HCT116 (cell line): ENCODE results near the gene WWTR1. TPM values are rescaled to one million over a fixed set of nuclear protein-coding genes. Genes with fewer than 3 reads are reported as not detected.

Experiments
- ATAC-seq: fragments of 200-7000 bp; cut with Tn5 transposase; 2 replicates; pipeline ENCODE4 v1.9.1; 2020; ENCODE audit warnings: mild to moderate bottlenecking, moderate library complexity
- BruUV-seq: library from RNA; stranded (reverse); fragments of 400-500 nt; replicated peaks from 2 replicates; lab custom pipeline; 2021; lab: Mats Ljungman, UMichigan
- CTCF ChIA-PET: fragments of 300-600 bp; sonication (Branson Sonifier 250); formaldehyde crosslinking; loops from one replicate; lab custom pipeline; 2021; ENCODE audit warnings: antibody characterized with exemption; lab: Charles Lee
- POLR2A ChIA-PET: fragments of 300-600, 350-600 bp; sonication (Branson Sonifier 250); formaldehyde crosslinking; loops from one replicate; lab custom pipeline; 2021; ENCODE audit warnings: antibody characterized with exemption; lab: Charles Lee
- RAD21 ChIA-PET, 2 experiments: fragments of 300-600 bp; sonication (Branson Sonifier 250); formaldehyde crosslinking; loops; one replicate each; lab custom pipeline; 2023; ENCODE audit warnings: low total read pairs in 2 of 2; ENCODE audit not compliant: uncharacterized antibody in 2 of 2, unreplicated experiment in 2 of 2, low non-redundant PET in 1 of 2; lab: Charles Lee
- DNase-seq: peaks from one replicate; pipeline ENCODE4 v3.0.0-alpha.2; 2010; ENCODE audit warnings: low read depth, low spot score
- H2AFZ ChIP-seq: fragments of 200-600 bp; shearing (Covaris generic), sonication (generic); 2 replicates; pipeline ENCODE4 v1.6.1; 2017; ENCODE audit warnings: low read depth, mixed run types, mixed read lengths, antibody characterized with exemption, low read length; ENCODE audit not compliant: poor library complexity, severe bottlenecking
- H3K27ac ChIP-seq: 2 replicates; pipeline ENCODE4 v1.5.1; 2012; ENCODE audit warnings: low read depth, low read length
- H3K27me3 ChIP-seq: fragments of 200-600 bp; sonication (generic); 2 replicates; pipeline ENCODE4 v1.6.1; 2016; ENCODE audit warnings: mixed run types, low read length, mixed read lengths; ENCODE audit not compliant: insufficient read depth
- H3K36me3 ChIP-seq, 2 experiments: fragments of 200-500 bp in 1 of 2; fragments of 200-600 bp in 1 of 2; sonication (Bioruptor generic) in 1 of 2; sonication (generic) in 1 of 2; 2 replicates each; pipeline versions ENCODE4 v1.5.1 to v1.6.1; 2014 to 2016; ENCODE audit warnings: low read length in 2 of 2, inconsistent platforms in 1 of 2, mixed read lengths in 1 of 2, mixed run types in 1 of 2; ENCODE audit not compliant: insufficient read depth in 2 of 2, control insufficient read depth in 1 of 2
- H3K4me1 ChIP-seq, 2 experiments: fragments of 200-600 bp in 1 of 2; sonication (generic) in 1 of 2; 2 replicates each; pipeline versions ENCODE4 v1.5.1 to v1.6.1; 2012 to 2017; ENCODE audit warnings: low read length in 2 of 2, inconsistent platforms in 1 of 2, mild to moderate bottlenecking in 1 of 2, mixed read lengths in 1 of 2, mixed run types in 1 of 2, moderate library complexity in 1 of 2; ENCODE audit not compliant: insufficient read depth in 2 of 2, control insufficient read depth in 1 of 2
- H3K4me2 ChIP-seq: fragments of 200-600 bp; sonication (generic); 2 replicates; pipeline ENCODE4 v1.6.1; 2017; ENCODE audit warnings: mixed run types, low read length, mixed read lengths
- H3K4me3 ChIP-seq, 2 experiments: fragments of 200-600 bp in 1 of 2; sonication (generic) in 1 of 2; replicated peaks in 1 of 2; 2 replicates each; pipeline ENCODE4 v1.5.1; 2011 to 2016; ENCODE audit warnings: low read length in 2 of 2, control low read depth in 1 of 2, low read depth in 1 of 2, mild to moderate bottlenecking in 1 of 2, mixed read lengths in 1 of 2, mixed run types in 1 of 2
- H3K79me2 ChIP-seq: fragments of 200-600 bp; sonication (generic); 2 replicates; pipeline ENCODE4 v1.6.1; 2017; ENCODE audit warnings: mild to moderate bottlenecking, mixed run types, low read length, moderate library complexity, mixed read lengths; ENCODE audit not compliant: insufficient read depth
- H3K9ac ChIP-seq: fragments of 200-600 bp; sonication (generic); 2 replicates; pipeline ENCODE4 v1.6.1; 2016; ENCODE audit warnings: low read length, mixed read lengths
- H3K9me2 ChIP-seq: fragments of 200-600 bp; sonication (generic), shearing (Covaris generic); 2 replicates; pipeline ENCODE4 v1.6.1; 2017; ENCODE audit warnings: mixed run types, mild to moderate bottlenecking, moderate library complexity; ENCODE audit not compliant: insufficient read depth
- H3K9me3 ChIP-seq, 2 experiments: fragments of 200-500 bp in 1 of 2; fragments of 200-600 bp in 1 of 2; sonication (Bioruptor generic) in 1 of 2; sonication (generic) in 1 of 2; 2 replicates each; pipeline ENCODE4 v1.6.1; 2014 to 2017; ENCODE audit warnings: low read length in 2 of 2, mixed read lengths in 2 of 2, inconsistent platforms in 1 of 2, low read depth in 1 of 2, mild to moderate bottlenecking in 1 of 2, mixed run types in 1 of 2, moderate library complexity in 1 of 2; ENCODE audit not compliant: control insufficient read depth in 1 of 2, insufficient read depth in 1 of 2
- H4K20me1 ChIP-seq: fragments of 200-600 bp; sonication (generic), shearing (Covaris generic); 2 replicates; pipeline ENCODE4 v1.6.1; 2017; ENCODE audit warnings: mixed run types, mild to moderate bottlenecking, moderate library complexity; ENCODE audit not compliant: insufficient read depth
- ATF3 ChIP-seq: IDR thresholded peaks from 2 replicates; pipeline ENCODE4 v1.6.1; 2012
- CBX3 ChIP-seq: IDR thresholded peaks from 2 replicates; pipeline ENCODE4 v1.6.1; 2012; ENCODE audit warnings: low read depth
- CEBPB ChIP-seq: IDR thresholded peaks from 2 replicates; pipeline ENCODE4 v1.6.1; 2012; ENCODE audit warnings: low read depth
- CTCF ChIP-seq, 3 experiments: fragments of 200-600 bp in 1 of 3; sonication (generic) in 1 of 3; IDR thresholded peaks in 2 of 3; conservative IDR thresholded peaks in 1 of 3; 2 replicates each; pipeline ENCODE4 v1.5.1; 2012 to 2017; ENCODE audit warnings: low read depth in 2 of 3, low read length in 2 of 3, antibody characterized with exemption in 1 of 3, borderline replicate concordance in 1 of 3, control low read depth in 1 of 3, mild to moderate bottlenecking in 1 of 3, mixed read lengths in 1 of 3, mixed run types in 1 of 3, moderate library complexity in 1 of 3; ENCODE audit not compliant: insufficient read depth in 1 of 3
- EGR1 ChIP-seq: IDR thresholded peaks from 2 replicates; pipeline ENCODE4 v1.6.1; 2012; ENCODE audit warnings: low read depth
- EZH2 ChIP-seq: fragments of 200-600 bp; sonication (generic); IDR thresholded peaks from 2 replicates; pipeline ENCODE4 v1.6.1; 2017; ENCODE audit warnings: antibody characterized with exemption, mixed run types
- EZH2phosphoT487 ChIP-seq: fragments of 200-600 bp; IDR thresholded peaks from 2 replicates; pipeline ENCODE4 v1.6.1; 2018; ENCODE audit warnings: antibody characterized with exemption, borderline replicate concordance
- FOSL1 ChIP-seq: IDR thresholded peaks from 2 replicates; pipeline ENCODE4 v1.6.1; 2012; ENCODE audit warnings: low read depth
- JUND ChIP-seq: IDR thresholded peaks from 2 replicates; pipeline ENCODE4 v1.6.1; 2012
- MAX ChIP-seq: IDR thresholded peaks from 2 replicates; pipeline ENCODE4 v1.6.1; 2012
- SIN3A ChIP-seq: IDR thresholded peaks from 2 replicates; pipeline ENCODE4 v1.6.1; 2012; ENCODE audit warnings: low read depth
- SRF ChIP-seq: IDR thresholded peaks from 2 replicates; pipeline ENCODE4 v1.6.1; 2012; ENCODE audit warnings: low read depth
- TCF7L2 ChIP-seq: IDR thresholded peaks from 2 replicates; pipeline ENCODE4 v1.7.0; 2011; ENCODE audit warnings: borderline replicate concordance, inconsistent platforms; ENCODE audit not compliant: insufficient read depth, insufficient read length; ENCODE audit errors: extremely low read depth
- YY1 ChIP-seq: IDR thresholded peaks from 2 replicates; pipeline ENCODE4 v1.6.1; 2011; ENCODE audit warnings: low read length, low read depth, moderate library complexity, mild to moderate bottlenecking; ENCODE audit not compliant: insufficient replicate concordance; ENCODE audit errors: extremely low read depth
- ZBTB33 ChIP-seq: IDR thresholded peaks from 2 replicates; pipeline ENCODE4 v1.6.1; 2011; ENCODE audit warnings: mild to moderate bottlenecking, low read length, moderate library complexity; ENCODE audit not compliant: insufficient replicate concordance; ENCODE audit errors: extremely low read depth
- ZNF274 ChIP-seq: fragments of 200-500 bp; sonication (Bioruptor generic); IDR thresholded peaks from 2 replicates; pipeline ENCODE4 v1.6.1; 2014; ENCODE audit warnings: mild to moderate bottlenecking, low read depth, low read length, inconsistent platforms
- intact Hi-C: fragments of 100-400 bp; cut with micrococcal nuclease; formaldehyde crosslinking; loops from 2 replicates; pipeline ENCODE4 v1.10.0; 2022
- total RNA-seq: library from RNA; stranded (reverse); gene quantifications from one replicate; pipeline ENCODE4 v1.2.1, GENCODE V29; 2021; ENCODE audit not compliant: unreplicated experiment

WWTR1 gene
- total RNA-seq, 1 experiment from 2014 or later = 46.9 TPM

DNA sequence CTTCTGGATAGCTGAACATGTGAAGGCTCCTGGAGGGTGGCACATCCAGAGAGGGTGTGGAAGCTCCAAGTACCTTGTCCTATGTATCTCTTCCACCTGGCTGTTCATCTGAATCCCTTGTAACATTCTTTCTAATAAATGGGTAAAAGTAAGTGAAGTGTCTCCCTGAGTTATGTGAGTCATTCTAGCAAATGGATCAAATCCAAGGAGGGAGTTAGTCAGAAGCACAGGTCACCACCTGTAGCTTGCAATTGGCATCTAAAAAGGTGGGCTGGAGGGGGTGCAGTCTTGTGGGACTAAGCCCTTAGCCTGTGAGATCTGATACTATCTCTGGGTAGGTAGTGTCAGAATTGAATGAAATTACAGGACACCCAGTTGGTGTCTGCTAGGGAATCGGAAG, 71.0 kb downstream of the WWTR1 start (continued):
- TF ChIP-seq CTCF (IDR thresholded peaks at IDR 0.05 in 2 of 3, conservative IDR thresholded peaks at IDR 0.05 in 1 of 3; ENCODE audit: borderline replicate concordance in 1 of 3, insufficient read depth in 1 of 3, low read depth in 2 of 3, low read length in 2 of 3) (no peak), ZBTB33 (no peak), SRF (peak; percentile 56; the same call in 1 of the 2 replicates), TCF7L2 (no peak), CEBPB (peak; percentile 76; the same call in 1 of the 2 replicates), EZH2phosphoT487 (no peak), JUND (peak; percentile 91), SIN3A (0 out of 2 replicates have a peak, but pooled peaks have one; percentile 63), MAX (peak; percentile 70), EGR1 (0 out of 2 replicates have a peak, but pooled peaks have one; percentile 50), ZNF274 (no peak)

GRCh38 chr3:149585401-149585726, 72.5 kb downstream of the WWTR1 start:
- H3K36me3 ChIP-seq = no peaks in the 10 kb centered on the region
- no peak overlapping the region for H2AFZ ChIP-seq
- no peak overlapping the region for H3K9ac ChIP-seq
- no peaks in the 10 kb centered on the region for H3K9me2 ChIP-seq
- ChIA-PET RAD21 (no interaction called here), POLR2A (no interaction called here), CTCF (no interaction called here)
- intact Hi-C loops = no loop called here
- H3K79me2 ChIP-seq = peaks cover 43% of the 10 kb centered on the region
- no peaks in the 10 kb centered on the region for H3K9me3 ChIP-seq
- H3K4me2 ChIP-seq = peak overlapping the region; percentile 84; the same call in 1 of the 2 replicates
- no peak overlapping the region for H3K4me3 ChIP-seq
- ATAC-seq (no peak), DNase-seq (no peak)
- no peak for TF ChIP-seq SIN3A
- TF ChIP-seq ZBTB33 = no peak
- TF ChIP-seq CEBPB = no peak
- no peak for TF ChIP-seq ZNF274
- TF ChIP-seq CBX3 = no peak
- TF ChIP-seq FOSL1 = no peak
- TF ChIP-seq YY1 = no peak
- no peak for TF ChIP-seq ATF3
- TF ChIP-seq EZH2 = no peak
- no peaks in the 10 kb centered on the region for H4K20me1 ChIP-seq
- H3K27me3 ChIP-seq = no peaks in the 10 kb centered on the region
- H3K4me1 ChIP-seq = peaks cover 91 to 93% of the 10 kb centered on the region in 2 experiments
- H3K27ac ChIP-seq = peak overlapping the region; percentile 11; the same call in 1 of the 2 replicates
- BruUV-seq = no TSS peak
